Activated CD4-positive, alpha-beta T cell treated with anti-CD3 and anti-CD28 coated beads, Interleukin-10, Interleukin-2, amounts not matched to agents 100 ng/mL and 50 ng/mL, durations not matched to agents 16 hours and 8 hours (primary cell): Measurements from ENCODE around the gene PDZD8.

ENCODE experiments used
- DNase-seq: peaks from one replicate; pipeline ENCODE4 v3.0.0-alpha.2; 2020

PDZD8 gene

GRCh38 chr10:117284716-117285494, 90.3 kb downstream of the PDZD8 start:
- DNase-seq, result no peak

DNA sequence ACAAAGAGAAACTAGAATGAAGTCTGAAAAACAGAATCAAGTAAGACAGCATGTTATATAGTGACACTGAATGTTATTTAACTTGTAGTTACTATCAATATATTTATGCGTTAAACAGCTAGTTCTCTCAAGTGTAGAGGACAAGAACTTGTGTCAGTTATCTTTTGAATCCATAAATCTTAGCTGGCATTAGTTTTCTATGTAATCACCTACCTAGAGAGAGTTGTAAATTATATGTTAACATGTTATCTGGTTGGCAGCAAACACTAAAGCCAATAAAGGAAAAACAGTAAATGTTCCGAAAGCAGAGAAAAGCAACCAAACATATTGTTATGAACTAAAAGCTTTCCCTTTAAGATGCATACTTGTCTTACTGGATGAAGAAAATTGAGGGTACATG, 97.6 kb downstream of the PDZD8 start:
- no peak for DNase-seq

DNA sequence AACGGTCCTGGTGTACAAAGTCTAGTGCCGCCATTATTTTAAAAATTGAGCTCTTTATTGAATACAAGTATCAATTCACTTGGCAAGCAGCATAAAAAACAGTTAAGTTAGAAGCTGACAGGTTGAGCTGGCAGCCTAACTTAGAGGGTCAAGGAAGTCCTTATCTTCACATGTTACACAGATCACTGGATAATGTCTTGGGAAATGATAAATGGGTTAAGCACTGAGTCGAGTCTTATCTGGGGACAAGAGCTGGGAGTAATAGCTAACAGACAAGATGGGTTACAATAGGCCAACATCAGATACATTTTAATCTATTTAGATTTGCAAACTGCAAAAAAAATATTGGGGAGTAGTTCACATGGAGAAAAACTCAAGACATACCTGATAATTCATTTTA, 100.1 kb downstream of the PDZD8 start:
- no peak for DNase-seq

- no peak for DNase-seq
Measured at GRCh38 chr10:117274509-117274908, 100.7 kb downstream of the PDZD8 start.

DNA sequence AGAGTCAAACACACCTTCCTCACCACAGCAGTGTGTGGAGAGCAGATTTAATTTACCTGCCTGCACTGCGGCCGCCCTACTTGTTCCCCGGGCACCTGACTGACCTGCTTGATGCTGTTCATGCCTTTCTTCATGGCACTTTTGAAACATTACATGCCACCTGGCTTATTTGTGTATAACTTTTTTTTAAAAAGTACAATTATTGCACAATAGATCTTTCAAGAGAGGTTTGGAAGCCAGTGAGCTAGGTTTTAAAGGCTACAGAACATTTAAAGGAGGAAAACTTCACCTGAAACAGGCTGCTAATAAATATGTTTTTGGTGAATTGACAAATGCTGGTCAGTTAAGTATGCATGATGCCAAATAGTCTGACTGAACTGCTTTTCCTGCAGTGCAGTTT, 101.3 kb downstream of the PDZD8 start:
- DNase-seq, result no peak

DNA sequence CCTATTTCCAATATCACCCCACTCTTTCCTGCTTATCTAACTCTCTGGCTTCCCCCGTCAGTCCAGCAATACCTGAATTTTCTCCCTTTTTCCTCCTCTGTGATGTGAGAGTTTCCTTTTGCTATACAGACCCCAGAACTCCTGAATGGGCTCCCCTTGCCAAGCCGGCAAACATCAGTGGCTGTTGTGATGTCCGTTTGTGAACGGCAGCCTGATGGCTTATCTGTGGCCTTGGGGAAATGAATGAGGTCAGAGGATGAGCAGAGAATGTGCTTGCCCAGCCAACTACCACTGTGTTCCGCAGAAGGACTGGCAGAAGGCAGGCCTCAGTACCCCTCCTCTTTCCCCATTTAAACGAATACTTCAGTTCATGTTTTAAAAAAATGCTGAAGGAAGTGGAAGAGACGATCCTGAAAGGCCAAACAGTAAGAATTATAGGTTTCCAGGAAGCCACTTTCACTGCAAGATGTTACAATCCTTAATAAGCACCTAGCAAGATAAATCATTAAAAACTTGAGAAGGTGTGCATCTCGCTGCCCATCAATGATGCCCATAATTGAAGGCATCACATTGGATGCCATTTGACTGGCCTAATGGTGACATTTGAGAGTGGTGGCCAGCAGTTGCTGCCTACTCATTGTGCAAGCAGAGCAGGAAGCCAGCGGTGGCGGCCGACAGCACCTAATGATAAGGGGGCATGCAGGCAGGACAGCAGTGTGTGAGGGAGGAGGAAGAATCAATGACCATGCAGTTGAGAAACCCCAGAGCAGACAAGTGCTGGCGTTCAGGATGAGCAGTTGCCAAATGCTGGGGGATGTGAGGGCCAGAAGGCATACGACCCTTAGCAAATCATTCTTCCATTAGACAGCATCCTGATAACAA, 102.8 kb downstream of the PDZD8 start:
- DNase-seq, result no peak

DNA sequence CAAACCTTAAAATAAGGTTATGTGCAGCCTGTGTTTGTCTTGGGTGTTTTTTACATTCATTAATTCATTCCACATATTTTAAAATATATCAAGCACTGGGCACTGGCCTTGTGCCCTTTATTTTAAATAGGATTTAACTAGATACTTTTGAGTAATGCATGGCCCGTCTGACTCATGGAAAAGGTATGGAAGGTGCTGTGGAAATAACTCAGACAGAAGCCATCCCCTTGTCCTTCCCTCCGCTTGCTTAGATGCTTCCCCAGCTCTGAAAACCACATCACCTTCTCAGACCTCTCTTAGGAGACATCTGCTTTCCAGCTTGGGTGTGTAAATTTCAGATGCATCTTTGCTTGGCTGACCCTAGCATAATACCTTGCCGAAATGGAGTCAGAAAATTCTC, 103.8 kb downstream of the PDZD8 start:
- DNase-seq, result no peak

DNA sequence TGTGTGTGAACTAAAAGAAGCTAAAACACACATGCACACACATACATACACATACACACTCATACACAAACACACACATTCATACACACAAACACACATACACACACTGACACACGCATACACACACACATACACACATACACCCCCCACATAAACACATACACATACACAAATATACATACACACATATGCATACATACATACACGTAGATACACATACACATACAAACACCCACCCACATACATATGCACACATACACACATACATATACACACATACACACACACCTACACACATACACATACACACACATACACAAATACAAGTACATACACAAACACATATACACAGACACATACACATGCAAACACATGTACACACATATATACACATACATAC, 106.3 kb downstream of the PDZD8 start:
- DNase-seq, result no peak

DNA sequence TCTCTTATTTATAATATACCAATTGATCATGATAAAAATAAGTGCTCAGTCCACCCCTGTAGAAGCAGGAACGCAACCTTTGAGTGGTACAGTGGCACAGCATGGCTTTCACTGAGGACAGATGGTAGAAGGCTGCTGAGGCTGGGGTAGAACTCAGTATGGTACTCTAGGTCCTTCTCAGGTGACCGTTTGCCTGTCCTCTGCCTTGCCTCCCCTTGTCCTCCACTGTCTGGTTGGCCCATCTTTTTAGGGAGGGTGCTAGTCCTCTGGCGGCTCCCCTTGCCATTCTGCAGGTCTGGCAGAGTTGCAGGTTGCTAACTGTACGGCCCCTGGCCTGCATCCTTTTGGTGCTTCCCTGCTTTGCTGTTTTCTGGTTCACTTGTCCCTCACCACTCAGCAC, 107.0 kb downstream of the PDZD8 start:
- no peak for DNase-seq

GRCh38 chr10:117266812-117267211, 108.4 kb downstream of the PDZD8 start:
- no peak for DNase-seq

- DNase-seq, result no peak
Measured at GRCh38 chr10:117266400-117266799, 108.8 kb downstream of the PDZD8 start.

- no peak for DNase-seq
Measured at GRCh38 chr10:117264782-117265181, 110.5 kb downstream of the PDZD8 start.

DNA sequence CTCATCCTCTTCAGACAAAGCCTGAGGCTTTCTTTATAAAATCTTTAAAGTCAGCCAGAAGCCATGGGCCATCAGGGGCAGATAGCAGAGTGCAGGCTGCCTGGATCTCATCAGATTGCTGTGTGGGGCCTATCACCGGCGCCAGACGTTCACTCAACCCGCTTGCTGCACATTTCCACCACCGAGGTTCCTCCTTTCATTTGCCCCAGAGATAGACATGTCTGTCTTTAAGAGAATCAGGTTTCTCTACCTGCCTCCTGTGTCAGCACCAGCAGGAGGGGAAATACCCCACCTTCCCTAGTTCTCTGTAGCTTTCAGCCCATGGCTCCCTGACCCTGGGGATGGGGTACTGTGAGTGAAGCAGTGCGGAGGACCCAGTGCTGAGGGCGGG, 112.3 kb downstream of the PDZD8 start:
- DNase-seq, result no peak

DNA sequence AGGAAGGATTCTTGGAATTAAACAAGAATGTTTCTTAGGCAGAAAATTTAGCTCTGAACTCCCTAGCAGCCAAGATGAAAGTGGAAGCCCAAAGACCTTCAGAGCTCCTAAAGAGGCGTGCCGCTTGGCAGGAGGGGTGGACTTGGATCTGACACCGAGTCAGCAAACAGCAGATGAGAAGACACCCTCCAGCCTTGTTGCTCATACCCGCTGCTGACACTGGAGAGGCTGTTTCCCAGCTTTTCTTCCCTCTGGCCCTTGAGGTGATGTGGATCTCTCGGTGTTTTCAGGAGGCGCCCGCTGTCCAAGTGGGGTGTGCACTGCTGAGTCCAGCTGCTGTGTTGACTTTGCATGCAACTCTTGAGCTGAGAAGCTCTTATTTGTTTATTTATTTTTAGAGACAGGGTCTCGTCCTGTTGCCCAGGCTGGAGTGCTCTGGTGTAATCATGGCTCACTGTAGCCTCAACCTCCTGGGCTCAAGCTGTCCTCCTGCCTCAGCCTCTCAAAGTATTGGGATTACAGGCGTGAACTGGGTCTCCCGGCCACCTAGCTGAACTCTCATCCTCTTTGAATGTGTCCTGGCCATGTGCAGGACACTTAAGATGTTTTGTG, 112.8 kb downstream of the PDZD8 start:
- DNase-seq, result no peak

- no peak for DNase-seq
Measured at GRCh38 chr10:117261501-117261900, 113.7 kb downstream of the PDZD8 start.

GRCh38 chr10:117260084-117260483, 115.2 kb downstream of the PDZD8 start:
- DNase-seq, result no peak

DNA sequence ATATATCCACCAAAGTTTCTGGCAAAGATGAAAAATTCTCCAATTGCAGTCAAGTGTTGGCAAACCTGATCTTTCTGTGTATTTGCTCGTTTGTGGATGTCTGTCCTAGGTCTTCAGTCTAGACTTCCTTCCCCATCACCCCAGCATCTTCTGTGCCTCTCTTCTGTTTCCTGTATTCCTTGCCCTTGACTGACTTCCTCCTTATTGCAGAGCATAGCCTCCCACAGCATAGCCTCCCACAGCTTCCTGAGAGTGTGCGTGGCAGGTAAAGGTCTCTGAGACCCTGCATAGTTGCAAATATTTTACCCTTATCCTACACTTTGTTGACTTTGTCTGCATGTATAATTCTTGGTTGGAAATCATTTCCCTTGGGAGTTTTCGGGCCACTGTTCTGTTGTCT, 116.0 kb downstream of the PDZD8 start:
- DNase-seq, result no peak

GRCh38 chr10:117257721-117258120, 117.5 kb downstream of the PDZD8 start:
- no peak for DNase-seq

DNA sequence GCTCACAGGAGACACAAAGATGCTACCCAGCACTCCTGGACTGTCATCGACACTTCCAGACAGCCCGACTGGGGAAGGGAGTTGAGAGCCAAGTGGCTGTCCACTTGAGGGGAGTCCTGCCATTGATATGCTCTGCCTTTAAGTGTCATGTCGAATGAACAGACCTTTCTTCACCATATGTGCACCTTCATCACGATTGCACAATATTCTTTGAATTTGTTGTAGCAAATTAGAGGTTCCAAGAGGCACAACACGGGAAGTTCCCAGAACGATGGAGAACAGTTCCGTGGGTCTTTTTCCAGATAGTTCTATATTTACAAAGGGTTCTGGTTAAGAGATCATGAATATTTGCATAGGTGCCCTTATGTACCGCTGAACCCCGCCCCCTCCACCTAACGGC, 118.3 kb downstream of the PDZD8 start:
- no peak for DNase-seq

DNA sequence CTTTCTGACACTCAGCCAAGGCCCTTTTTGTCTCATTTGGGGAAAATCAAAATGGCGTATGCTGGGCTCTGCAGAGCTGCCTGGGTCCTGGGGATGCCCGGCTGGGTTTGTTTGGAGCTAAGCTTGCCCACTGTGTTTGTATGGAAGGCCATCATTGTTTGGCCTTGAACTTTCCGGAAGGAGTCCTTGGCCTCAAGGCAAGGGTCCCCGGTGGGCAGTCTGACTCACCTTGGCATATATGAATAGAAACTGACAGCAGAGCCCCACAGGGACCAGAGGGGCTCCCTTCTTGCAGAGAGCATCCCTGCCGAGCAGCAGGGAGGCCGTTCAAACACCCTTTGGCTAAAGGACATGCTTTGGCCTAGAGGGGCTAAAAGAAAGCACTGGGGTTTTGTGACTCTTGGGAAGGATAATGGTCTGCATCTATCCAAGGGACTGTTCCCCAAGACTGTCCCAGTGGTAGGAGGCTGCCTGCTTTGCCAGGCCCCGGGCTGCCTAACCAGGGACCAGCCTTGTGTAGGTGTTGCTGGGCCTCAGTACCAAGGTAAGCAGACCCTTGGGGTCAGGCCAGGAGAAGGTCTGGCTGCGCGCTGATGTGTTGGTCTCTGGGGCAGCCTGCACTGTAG, 119.3 kb downstream of the PDZD8 start:
- no peak for DNase-seq

DNA sequence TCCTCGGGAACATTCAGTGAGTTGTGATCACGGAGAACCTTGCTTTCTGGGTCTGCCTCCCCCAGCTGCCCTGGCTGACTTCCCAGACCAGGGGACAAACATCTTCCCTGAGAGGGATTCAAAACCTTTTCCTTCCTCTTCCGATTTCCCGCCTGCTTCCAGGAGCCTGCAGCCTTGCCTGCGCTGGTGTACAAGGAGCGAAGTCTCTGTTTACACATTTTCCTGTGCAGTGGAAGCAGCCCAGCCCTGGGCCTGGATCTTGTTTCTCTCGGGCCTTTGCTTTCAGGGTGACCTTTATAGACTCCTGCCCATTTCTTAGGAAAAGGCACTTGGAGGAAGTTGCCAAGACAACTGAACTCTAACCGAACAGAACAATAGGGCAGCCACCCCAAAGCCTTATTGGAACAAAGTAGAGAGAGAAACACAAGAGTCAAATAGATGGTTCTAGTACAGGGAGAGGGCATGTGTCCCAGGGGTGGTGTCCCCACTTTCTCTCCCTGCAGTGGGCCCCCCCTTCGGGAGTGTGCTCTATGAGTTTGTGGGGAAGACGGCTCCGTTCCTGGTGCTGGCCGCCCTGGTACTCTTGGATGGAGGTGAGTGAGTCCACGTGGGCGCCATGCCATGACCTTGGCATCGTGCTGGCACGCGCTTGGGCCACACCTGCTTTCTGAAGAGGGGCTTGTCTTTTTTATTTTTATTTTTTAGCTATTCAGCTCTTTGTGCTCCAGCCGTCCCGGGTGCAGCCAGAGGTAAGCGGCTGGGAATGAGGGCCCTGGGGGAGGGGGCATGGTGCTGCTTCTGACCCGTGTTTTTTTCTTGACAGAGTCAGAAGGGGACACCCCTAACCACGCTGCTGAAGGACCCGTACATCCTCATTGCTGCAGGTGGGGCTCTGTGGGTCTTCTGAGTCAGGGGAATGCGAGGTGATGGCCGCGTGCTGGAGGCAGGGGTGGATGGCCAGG, 120.2 kb downstream of the PDZD8 start:
- DNase-seq, result no peak

- DNase-seq, result no peak
Measured at GRCh38 chr10:117254338-117254737, 120.9 kb downstream of the PDZD8 start.
